A549 (cell line): Measurements from ENCODE around the gene YTHDF2.

Source experiments
- CTCF ChIP-seq: fragments of >200 bp; sonication (Bioruptor Twin); formaldehyde crosslinking; IDR thresholded peaks from 3 replicates; pipeline ENCODE4 v1.5.1; 2016
- HMGXB4 ChIP-seq: fragments of 250-450 bp; sonication (Bioruptor Pico); IDR thresholded peaks from 2 replicates; pipeline ENCODE4 v1.5.0; 2021; ENCODE audit warnings: mild to moderate bottlenecking, moderate library complexity, borderline replicate concordance
- RFX5 ChIP-seq: fragments of 450-650 bp; IDR thresholded peaks from 2 replicates; pipeline ENCODE4 v1.7.1; 2014; ENCODE audit warnings: antibody characterized with exemption, mild to moderate bottlenecking, moderate library complexity

- TF ChIP-seq CTCF, result no peak
- no peak for TF ChIP-seq RFX5
- TF ChIP-seq HMGXB4 (CRISPR knock-in tag), result no peak
Measured at GRCh38 chr1:28796352-28797211, 59.8 kb downstream of the YTHDF2 start.
